Activated CD4-positive, alpha-beta T cell treated with anti-CD3 and anti-CD28 coated beads, Interleukin-2, amount 10 ng/mL, durations not matched to agents 24 days and 14 days (primary cell): ENCODE results near the gene MYADML2. TPM values are rescaled to one million over a fixed set of nuclear protein-coding genes. Genes with fewer than 3 reads are reported as not detected.

Experiments
- DNase-seq: peaks from one replicate; pipeline ENCODE4 v3.0.0; 2022
- H3K27ac Mint-ChIP-seq: one replicate; pipeline ENCODE4 v1.8.0; 2022; ENCODE audit warnings: mild to moderate bottlenecking, mixed read lengths
- H3K27me3 Mint-ChIP-seq: one replicate; pipeline ENCODE4 v1.8.0; 2022; ENCODE audit warnings: mixed read lengths
- H3K36me3 Mint-ChIP-seq: one replicate; pipeline ENCODE4 v1.8.0; 2022; ENCODE audit warnings: low read depth, mild to moderate bottlenecking, mixed read lengths
- H3K4me1 Mint-ChIP-seq: one replicate; pipeline ENCODE4 v1.8.0; 2021; ENCODE audit warnings: mixed read lengths
- H3K4me3 Mint-ChIP-seq: one replicate; pipeline ENCODE4 v1.8.0; 2022; ENCODE audit warnings: mild to moderate bottlenecking, moderate library complexity, mixed read lengths
- H3K9me3 Mint-ChIP-seq: one replicate; pipeline ENCODE4 v1.8.0; 2021; ENCODE audit warnings: mixed read lengths
- intact Hi-C: fragments of 100-400 bp; cut with micrococcal nuclease; formaldehyde crosslinking; loops from one replicate; pipeline ENCODE4 v1.15.1; 2023
- total RNA-seq: library from RNA; stranded (reverse); gene quantifications from 2 replicates; pipeline ENCODE4 v1.2.3, GENCODE V29; 2022

MYADML2 gene
- total RNA-seq, 1 donor from 2014 or later = not detected

DNA sequence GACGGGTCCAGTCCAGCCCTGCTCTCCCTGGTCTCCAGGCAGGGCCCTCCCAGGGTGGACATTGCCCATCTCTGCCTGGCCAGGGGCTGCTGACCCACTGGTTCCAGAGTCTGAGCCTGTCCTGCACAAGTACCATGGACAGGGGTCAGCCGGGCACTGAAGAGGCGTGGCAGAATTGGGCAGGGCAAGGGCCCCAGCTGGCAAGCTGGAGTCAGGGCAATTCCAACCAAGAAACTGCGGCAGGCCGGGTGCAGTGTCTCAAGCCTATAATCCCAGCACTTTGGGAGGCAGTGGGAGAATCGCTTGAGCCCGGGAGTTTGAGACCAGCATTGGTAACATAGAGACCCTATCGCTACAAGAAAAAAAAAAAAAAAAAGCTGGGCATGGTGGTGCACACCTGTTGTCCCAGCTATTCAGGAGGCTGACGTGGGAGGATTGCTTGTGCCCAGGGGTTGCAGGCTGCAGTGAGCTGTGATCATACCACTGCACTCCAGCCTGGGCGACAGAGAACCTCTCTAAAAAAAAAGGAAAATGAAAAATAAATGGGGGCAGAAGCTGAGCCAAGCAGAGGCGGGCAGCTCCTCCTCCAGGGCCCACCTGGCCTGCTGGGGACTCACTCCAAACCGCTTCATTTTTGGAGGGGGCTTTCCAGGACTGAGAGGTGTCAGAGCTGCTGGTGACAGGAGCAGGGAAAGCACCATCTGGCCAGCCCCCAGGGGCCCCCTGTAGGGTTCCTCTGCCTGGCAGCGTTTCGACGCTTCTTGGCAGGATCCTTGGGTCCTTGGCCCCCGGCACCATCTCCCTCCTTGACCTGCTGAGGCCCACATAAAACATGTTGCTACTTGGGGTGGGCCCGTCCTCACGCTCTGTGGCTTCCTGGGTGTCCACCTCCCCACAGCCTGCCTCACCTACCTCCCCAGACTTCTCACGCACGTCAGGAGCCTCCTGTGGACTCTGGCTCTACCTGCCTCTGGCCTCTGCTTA lies 16.6 kb downstream of the MYADML2 start:
- peaks cover 20% of the 10 kb centered on the region for H3K4me1 Mint-ChIP-seq
- no peak overlapping the region for H3K27ac Mint-ChIP-seq
- DNase-seq = no peak
- peaks cover 14% of the 10 kb centered on the region for H3K36me3 Mint-ChIP-seq
- intact Hi-C loops = no loop called here
- H3K9me3 Mint-ChIP-seq = no peaks in the 10 kb centered on the region
- H3K4me3 Mint-ChIP-seq = no peak overlapping the region
- peaks cover 6% of the 10 kb centered on the region for H3K27me3 Mint-ChIP-seq

DNA sequence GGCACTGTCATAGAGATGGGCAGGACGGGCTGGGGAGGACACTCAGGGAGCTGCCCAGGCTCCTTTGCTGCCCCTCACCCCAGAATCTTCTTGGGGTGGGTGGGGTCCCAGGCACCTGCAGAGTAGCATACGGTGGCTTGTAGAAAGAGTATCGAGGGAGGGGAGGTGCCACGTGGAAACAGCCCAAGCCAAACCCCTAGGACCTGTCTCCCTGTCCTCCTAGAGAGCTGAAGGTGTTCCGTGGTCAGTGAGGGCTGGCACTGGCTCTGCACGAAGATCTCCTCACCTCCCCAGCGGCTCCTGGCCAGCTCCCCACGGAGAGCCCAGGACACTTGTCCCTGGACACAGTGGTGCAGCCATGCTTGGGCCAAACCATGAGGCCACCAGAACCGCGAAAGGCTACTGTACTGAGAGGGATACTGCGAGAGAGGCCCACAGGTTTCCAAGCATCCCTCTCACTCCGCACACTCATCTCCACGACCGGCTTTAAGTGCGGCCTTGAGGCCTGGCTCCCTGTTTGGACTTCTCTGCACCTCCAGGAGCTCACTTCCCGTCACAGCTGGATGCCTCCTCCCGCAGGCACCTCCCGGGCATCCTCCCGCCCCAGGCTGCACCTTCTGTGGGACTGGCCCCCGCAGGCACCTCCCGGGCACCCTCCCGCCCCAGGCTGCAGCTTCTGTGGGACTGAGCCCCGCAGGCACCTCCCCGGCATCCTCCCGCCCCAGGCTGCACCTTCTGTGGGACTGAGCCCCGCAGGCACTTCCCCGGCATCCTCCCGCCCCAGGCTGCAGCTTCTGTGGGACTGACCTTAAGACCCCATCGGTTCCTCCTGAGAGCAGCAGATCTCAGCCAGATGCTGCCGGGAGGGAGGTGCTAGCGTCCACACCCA lies 17.5 kb downstream of the MYADML2 start:
- peaks cover 11% of the 10 kb centered on the region for H3K36me3 Mint-ChIP-seq
- intact Hi-C loops = loop anchor here (5.0 kb wide), 1 partner anchor 57 kb away; the partner anchor contains the start of gene ARHGDIA
- H3K9me3 Mint-ChIP-seq = no peaks in the 10 kb centered on the region

DNA sequence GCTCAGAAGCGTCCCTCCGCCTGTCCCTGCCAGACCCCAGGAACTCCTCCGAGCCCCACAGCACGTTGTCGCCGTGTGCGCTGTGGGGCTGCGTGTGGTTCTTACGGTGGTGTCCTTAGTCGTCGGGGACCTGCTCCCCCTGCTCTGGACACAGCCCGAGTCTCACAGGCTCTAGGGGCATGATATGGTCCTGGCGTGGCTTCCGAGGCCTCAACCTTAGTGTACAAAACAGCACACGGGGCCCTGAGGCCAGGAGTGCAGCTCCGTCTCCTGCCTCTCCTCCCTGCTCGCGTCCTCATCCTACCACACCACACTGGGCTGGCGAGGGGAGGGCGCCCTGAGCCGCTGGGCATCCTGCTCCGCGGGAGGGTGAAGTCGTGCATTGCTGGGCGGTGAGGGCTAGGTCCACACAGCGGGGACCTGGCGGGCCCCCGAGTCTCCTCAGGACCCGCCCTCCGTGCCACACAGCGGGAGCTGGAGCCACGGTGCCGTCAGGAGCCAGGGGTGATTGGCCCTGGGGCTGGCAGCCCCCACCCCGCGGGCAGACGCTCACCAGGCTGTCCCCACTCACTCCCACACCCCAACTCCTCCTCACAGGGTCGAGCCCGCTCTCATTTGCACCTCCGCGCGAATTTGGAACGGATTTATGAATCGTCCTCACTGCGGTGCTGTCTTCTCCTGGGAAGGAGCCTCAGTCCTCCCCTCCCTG lies 18.3 kb downstream of the MYADML2 start:
- no peak overlapping the region for H3K27ac Mint-ChIP-seq
- H3K9me3 Mint-ChIP-seq = no peaks in the 10 kb centered on the region

More for the DNA sequence above, 17.5 kb downstream of the MYADML2 start:
- Mint-ChIP-seq H3K27me3 (peaks cover 6% of the 10 kb centered on the region), H3K4me1 (peaks cover 23% of the 10 kb centered on the region), H3K4me3 (peak overlapping the region; percentile 73), H3K27ac (no peak overlapping the region)
- DNase-seq = no peak

DNA sequence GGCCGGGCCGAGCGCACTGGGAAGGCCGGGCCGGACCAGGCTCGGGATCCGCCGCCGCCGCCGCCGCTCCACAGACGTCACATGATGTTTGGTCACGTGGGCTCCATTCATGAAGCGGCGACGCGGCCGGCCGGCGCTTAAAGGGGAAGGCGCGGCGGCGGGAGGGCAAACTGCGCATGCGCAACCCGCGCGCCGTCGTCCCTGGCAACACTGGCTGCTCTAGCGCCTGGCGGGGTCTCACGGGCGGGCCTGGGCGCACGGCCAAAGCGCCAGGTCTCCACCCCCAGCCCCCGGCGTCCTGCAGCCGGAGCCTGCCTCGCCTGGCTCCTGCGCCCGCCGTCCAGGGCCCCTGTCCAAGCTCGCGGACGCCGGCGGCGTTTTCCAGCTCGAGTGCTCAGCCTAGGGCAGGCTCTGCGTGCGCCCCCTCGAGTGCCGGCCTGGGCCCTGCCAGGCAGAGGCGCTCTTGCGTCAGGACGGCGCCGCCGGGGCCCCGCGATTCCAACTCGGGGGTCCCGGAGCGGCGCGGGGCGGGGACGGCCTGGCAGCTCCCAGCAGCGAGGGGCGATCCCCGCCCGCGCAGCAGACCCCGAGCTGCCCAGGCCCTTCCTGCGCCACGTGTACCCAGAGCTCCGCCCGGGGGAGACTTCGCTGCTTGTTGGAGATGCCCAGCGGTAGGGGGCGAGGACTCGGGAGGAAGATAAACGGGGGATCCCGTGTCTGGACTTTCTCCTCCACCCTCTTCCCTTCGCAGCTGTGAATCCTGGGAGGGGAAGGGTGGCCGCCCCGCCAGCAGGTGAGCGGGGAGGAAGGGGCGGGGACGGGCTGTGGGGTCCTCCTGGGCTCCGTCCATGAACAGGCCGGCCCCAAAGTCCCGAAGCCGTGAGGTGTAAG lies 19.1 kb downstream of the MYADML2 start, which contains the start of gene MAFG:
MAFG (minus strand) TSS at position 83 of the 891 bp plus-strand sequence. CDS start 4,550 bp downstream, outside the sequence.
- intact Hi-C loops = loop anchor here (2.0 to 5.0 kb wide), 3 partner anchors 17 to 95 kb away; partner anchors contain the start of genes ARHGDIA, MCRIP1 and PCYT2
- Mint-ChIP-seq H3K27me3 (peaks cover 6% of the 10 kb centered on the region), H3K27ac (peak within 1 kb of the TSS; percentile 90), H3K4me3 (peak within 1 kb of the TSS; percentile 92), H3K4me1 (peaks cover 28% of the 10 kb centered on the region), H3K36me3 (peaks cover 5% of the 10 kb centered on the region), H3K9me3 (no peaks in the 10 kb centered on the region)
- DNase-seq = peak; percentile 97

More for the DNA sequence above, 18.3 kb downstream of the MYADML2 start:
- intact Hi-C loops = loop anchor here (5.0 kb wide), 1 partner anchor 56 kb away; the partner anchor contains the start of gene ARHGDIA
- Mint-ChIP-seq H3K4me3 (peak overlapping the region; percentile 73), H3K36me3 (peaks cover 7% of the 10 kb centered on the region), H3K27me3 (peaks cover 6% of the 10 kb centered on the region), H3K4me1 (peaks cover 26% of the 10 kb centered on the region)
- DNase-seq = no peak

DNA sequence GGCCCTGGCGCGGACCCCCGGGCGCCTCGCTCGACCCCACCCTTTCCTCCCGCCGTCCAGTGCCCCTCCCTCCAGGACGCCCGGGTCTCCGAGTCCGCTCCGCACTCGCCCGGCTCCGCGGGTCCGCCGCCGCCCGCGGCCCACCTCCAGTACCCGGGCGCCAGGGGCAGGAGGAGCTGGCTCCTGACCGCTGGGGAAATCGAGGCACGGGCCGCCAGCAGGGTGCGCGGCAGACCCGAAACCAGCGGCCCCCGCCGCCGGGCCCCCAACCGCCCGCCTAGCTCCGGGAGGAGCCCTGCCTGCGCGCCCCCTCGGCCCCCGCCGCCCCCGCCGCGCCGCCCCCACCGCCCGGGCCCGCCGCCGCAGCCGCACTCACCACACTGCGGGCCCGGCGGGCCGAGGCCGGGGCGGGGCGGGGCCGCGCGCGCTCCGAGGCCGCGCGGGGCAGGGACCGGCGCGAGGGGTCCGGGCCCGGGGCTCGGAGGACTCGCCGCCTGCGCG lies 19.8 kb downstream of the MYADML2 start:
- no peak for DNase-seq
- peaks cover 6% of the 10 kb centered on the region for H3K27me3 Mint-ChIP-seq
- peak overlapping the region; percentile 73 for H3K4me3 Mint-ChIP-seq
- intact Hi-C loops = loop anchor here (2.0 to 5.0 kb wide), 3 partner anchors 16 to 94 kb away; partner anchors contain the start of genes ARHGDIA, MCRIP1 and PCYT2
- peaks cover 26% of the 10 kb centered on the region for H3K4me1 Mint-ChIP-seq
- no peaks in the 10 kb centered on the region for H3K9me3 Mint-ChIP-seq
- H3K27ac Mint-ChIP-seq = no peak overlapping the region
- peaks cover 6% of the 10 kb centered on the region for H3K36me3 Mint-ChIP-seq

DNA sequence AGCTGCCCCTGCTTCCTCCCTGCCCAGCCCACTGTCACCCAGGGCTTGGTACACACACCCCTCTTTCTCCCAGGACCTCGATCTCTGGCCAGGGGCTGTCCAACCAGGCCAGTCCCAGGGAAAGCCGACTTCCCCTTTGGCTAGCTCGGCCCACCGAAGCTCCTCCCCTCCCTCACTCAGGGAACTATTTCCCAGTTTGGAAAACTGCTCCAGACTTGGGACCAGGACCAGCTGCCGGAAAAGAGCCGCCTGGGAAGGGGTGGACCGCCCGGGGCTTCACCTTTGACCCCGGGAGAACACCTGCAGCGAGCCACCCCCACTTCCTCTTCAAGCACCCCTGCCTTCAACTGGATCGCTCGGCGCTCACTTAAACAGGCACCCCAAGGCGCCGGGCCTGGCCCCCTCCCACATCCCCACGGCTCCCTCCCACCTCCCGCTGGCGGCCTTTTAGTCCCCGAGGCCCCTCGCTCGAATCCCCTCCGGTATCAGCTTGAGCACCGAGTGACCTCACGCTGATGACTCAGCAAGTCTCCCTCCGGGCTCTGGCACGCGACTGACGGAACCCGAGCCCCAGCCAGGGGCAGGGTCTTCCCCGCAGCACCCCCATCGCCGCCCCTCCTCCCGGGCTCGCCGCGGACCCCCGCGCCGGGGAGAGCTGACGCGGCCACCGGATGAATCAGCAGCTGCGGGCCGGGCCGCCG lies 20.4 kb downstream of the MYADML2 start:
- Mint-ChIP-seq H3K9me3 (no peaks in the 10 kb centered on the region), H3K4me1 (peaks cover 26% of the 10 kb centered on the region), H3K36me3 (peaks cover 4% of the 10 kb centered on the region), H3K27ac (peak overlapping the region; percentile 90), H3K27me3 (peaks cover 6% of the 10 kb centered on the region), H3K4me3 (peak overlapping the region; percentile 92)
- intact Hi-C loops = loop anchor here (2.0 to 5.0 kb wide), 3 partner anchors 16 to 94 kb away; partner anchors contain the start of genes ARHGDIA, MCRIP1 and PCYT2
- DNase-seq = peak; percentile 87

DNA sequence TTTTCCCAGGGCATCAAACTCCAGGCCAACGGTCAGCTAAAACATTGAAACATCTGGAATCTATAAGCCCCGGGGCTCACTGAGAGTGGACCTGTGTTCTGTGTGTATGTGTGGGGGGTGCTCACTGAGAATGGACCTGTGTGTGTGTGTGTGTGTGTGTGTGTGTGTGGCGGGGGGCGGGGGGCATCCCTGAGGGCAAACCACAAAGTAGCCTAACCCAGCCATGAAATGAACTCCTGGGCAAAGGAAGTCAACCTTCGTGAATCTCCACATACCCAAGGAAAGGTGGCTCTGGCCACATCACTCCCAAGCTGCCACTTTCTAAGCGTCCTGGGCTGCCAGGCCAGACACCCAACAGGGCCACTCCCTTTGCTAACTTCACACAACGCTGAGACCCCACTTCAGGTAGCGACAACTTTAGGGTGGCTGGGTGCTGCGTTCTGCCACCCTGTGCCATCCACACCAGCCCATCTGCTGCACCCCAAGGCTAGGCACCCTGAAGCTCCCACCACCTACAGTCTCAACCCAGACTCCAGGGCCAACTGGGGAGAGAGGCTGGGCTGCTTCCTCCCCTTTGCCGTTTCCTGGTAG lies 21.1 kb downstream of the MYADML2 start:
- no peaks in the 10 kb centered on the region for H3K9me3 Mint-ChIP-seq
- H3K27me3 Mint-ChIP-seq = peaks cover 5% of the 10 kb centered on the region

DNA sequence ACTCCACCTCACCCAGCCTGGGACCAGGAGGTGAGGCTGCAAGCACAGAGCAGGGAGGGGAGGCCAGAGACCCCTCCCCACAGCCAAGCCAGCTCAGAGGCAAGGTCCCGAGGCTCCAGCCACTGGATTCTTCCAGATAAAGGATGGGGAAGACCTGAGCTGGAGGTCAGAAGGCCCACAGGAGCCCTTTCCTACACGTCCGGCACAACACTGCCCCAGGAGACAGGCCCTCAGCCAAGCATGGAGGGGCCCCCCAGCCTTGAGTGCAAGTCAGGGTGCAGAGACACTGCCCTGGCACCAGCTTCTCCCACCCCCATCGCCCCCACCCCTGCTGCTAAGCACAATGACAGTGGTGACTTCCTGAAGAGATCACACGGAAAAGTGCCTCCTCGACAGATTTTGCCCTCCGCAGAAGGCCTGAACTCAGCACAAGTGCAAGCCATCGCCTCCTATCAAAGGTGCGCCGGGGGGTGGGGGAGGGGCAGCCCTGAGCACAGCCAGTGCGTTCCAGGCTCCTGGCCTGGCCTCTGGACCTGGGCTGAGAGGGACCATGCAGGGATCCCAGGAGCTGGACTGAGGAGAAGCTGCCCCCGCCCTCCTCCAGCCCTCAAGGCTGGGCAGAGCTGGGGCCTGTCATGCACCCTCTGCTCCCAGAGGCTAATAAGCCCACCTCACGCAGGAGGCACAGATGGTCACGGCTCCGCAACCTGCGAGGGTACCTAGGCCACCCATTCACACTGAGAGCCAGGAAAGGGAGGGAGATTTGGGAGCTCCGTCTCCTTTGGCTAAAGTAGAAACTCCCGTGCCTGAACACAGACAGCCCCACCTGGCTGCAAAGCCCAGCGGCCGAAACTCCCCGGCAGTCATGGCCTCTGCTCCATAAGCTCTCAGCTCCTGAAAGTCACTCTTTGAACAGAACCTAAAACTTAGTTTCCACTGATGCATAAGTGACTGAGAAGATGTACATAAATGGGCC lies 22.2 kb downstream of the MYADML2 start:
- Mint-ChIP-seq H3K4me1 (peaks cover 29% of the 10 kb centered on the region), H3K36me3 (peaks cover 10% of the 10 kb centered on the region), H3K27ac (peak overlapping the region; percentile 37), H3K4me3 (peak overlapping the region; percentile 92), H3K9me3 (no peaks in the 10 kb centered on the region), H3K27me3 (peaks cover 2% of the 10 kb centered on the region)
- intact Hi-C loops = loop anchor here (5.0 kb wide), 1 partner anchor 53 kb away; the partner anchor contains the start of gene ARHGDIA
- DNase-seq = no peak

More for the DNA sequence above, 21.1 kb downstream of the MYADML2 start:
- no peak for DNase-seq
- Mint-ChIP-seq H3K27ac (peak overlapping the region; percentile 90), H3K4me3 (peak overlapping the region; percentile 92), H3K4me1 (peaks cover 29% of the 10 kb centered on the region), H3K36me3 (peaks cover 7% of the 10 kb centered on the region)
- intact Hi-C loops = loop anchor here (2.0 to 5.0 kb wide), 3 partner anchors 15 to 93 kb away; partner anchors contain the start of genes ARHGDIA, MCRIP1 and PCYT2

DNA sequence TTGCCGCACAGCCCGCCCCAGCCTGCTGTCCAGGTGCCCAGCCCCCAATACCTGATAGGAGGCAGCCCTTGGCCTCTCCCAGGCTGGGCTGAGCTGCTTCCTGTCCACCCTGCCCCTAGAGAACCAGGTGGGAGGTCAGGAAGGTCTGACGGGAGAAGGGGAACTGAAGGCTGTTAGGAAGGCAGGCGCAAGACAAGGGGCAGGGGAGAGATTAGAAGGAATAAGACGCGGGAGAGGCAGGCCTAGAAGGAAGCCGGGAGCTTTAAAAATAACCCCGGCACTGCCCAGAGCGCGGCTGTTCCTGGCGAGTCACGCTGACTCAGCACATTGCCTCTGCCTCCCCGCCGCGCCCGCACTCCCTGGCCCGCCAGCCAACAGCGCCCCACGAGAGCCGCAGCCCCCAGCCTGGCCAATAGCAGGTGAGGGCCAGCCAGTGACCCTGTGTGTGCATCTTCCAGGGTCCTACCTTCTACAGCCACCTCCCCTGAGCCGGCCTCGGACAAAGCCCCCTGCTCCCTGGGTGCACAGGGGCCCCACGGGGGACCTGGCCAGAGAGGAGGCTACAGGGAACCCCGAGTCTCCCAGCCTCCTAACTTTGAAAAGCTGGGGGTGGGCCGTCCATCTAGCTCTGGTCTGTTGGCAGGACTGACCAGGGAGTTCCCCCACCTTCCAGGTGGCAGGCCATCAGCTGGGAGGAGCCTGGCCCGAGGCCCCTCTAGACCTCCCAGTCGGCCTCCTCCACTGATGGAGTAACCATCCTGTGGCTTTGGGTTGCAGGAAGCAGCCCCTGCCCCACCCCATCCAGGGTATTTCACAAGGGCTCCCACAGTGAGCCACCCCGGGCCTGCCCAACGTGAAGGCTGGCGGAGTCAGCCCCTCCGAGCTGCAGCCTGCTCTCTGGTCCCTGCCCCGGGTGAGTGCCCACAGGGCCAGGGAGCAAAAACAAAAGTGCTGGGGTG lies 23.5 kb downstream of the MYADML2 start:
- intact Hi-C loops = no loop called here
- Mint-ChIP-seq H3K4me3 (peak overlapping the region; percentile 49), H3K36me3 (peaks cover 18% of the 10 kb centered on the region), H3K9me3 (no peaks in the 10 kb centered on the region), H3K27ac (no peak overlapping the region), H3K27me3 (no peaks in the 10 kb centered on the region), H3K4me1 (peaks cover 36% of the 10 kb centered on the region)
- no peak for DNase-seq
